Head of caudate nucleus (tissue), 42 donors: ENCODE results near the gene GJD2.

Source experiments
- DNase-seq, 42 donors: peaks; one replicate each; pipeline versions ENCODE4 v3.0.0 to v3.0.0-alpha.2; 2020 to 2021; ENCODE audit warnings: mixed read lengths in 7 of 42
- intact Hi-C: fragments of 100-400 bp; cut with DNase I; formaldehyde crosslinking; loops from one replicate; pipeline ENCODE4 v1.15.0; 2022

Gene GJD2

GRCh38 chr15:34780725-34781124 lies 25.9 kb upstream of the GJD2 start:
- DNase-seq: no peak
- intact Hi-C loops: no loop called here

GRCh38 chr15:34776606-34777105 lies 21.9 kb upstream of the GJD2 start:
- DNase-seq: no peak
- intact Hi-C loops: no loop called here

- intact Hi-C loops: no loop called here
- no peak for DNase-seq
Observed at GRCh38 chr15:34773917-34774316, 19.1 kb upstream of the GJD2 start.

GRCh38 chr15:34773013-34773412 lies 18.2 kb upstream of the GJD2 start:
- no peak for DNase-seq
- intact Hi-C loops: no loop called here

- intact Hi-C loops: no loop called here
- no peak for DNase-seq
Observed at GRCh38 chr15:34772312-34772711, 17.5 kb upstream of the GJD2 start.

- intact Hi-C loops: no loop called here
Observed at GRCh38 chr15:34769711-34770110, 14.9 kb upstream of the GJD2 start.

GRCh38 chr15:34768530-34768929 lies 13.7 kb upstream of the GJD2 start:
- intact Hi-C loops: no loop called here
- DNase-seq: no peak

More at GRCh38 chr15:34769711-34770110, 14.9 kb upstream of the GJD2 start:
- DNase-seq: no peak

- intact Hi-C loops: no loop called here
- no peak for DNase-seq
Observed at GRCh38 chr15:34765741-34766140, 10.9 kb upstream of the GJD2 start.

- intact Hi-C loops: no loop called here
- DNase-seq: no peak
Observed at GRCh38 chr15:34760909-34761308, 6.1 kb upstream of the GJD2 start.

- no peak for DNase-seq
- intact Hi-C loops: no loop called here
Observed at GRCh38 chr15:34759992-34760391, 5.2 kb upstream of the GJD2 start.

GRCh38 chr15:34759347-34759746 lies 4.5 kb upstream of the GJD2 start:
- intact Hi-C loops: no loop called here
- DNase-seq: no peak

GRCh38 chr15:34757262-34757661 lies 2.5 kb upstream of the GJD2 start:
- no peak for DNase-seq
- intact Hi-C loops: no loop called here

GRCh38 chr15:34755419-34755773 lies 598 bp upstream of the GJD2 start:
- intact Hi-C loops: no loop called here
- peak in 2 of 42 donors; percentile 22 to 37 for DNase-seq

- DNase-seq: peak in 1 of 42 donors; percentile 2
- intact Hi-C loops: no loop called here
Observed at GRCh38 chr15:34754171-34754601, 612 bp downstream of the GJD2 start.

- DNase-seq: peak in 7 of 42 donors; percentile 2 to 40 (median 19)
- intact Hi-C loops: no loop called here
Observed at GRCh38 chr15:34753236-34753894, 1.4 kb downstream of the GJD2 start.

- intact Hi-C loops: no loop called here
- no peak for DNase-seq
Observed at GRCh38 chr15:34749691-34750090, 5.1 kb downstream of the GJD2 start.

GRCh38 chr15:34739346-34739745 lies 15.5 kb downstream of the GJD2 start:
- DNase-seq: no peak
- intact Hi-C loops: no loop called here

- no peak for DNase-seq
- intact Hi-C loops: no loop called here
Observed at GRCh38 chr15:34738002-34738401, 16.8 kb downstream of the GJD2 start.

- intact Hi-C loops: no loop called here
- DNase-seq: no peak
Observed at GRCh38 chr15:34737477-34737876, 17.3 kb downstream of the GJD2 start.

GRCh38 chr15:34734303-34734702 lies 20.5 kb downstream of the GJD2 start:
- intact Hi-C loops: no loop called here
- no peak for DNase-seq

- no peak for DNase-seq
Observed at GRCh38 chr15:34733621-34734020, 21.2 kb downstream of the GJD2 start.

GRCh38 chr15:34732430-34732829 lies 22.4 kb downstream of the GJD2 start:
- intact Hi-C loops: no loop called here
- no peak for DNase-seq

More at GRCh38 chr15:34733621-34734020, 21.2 kb downstream of the GJD2 start:
- intact Hi-C loops: no loop called here
